Activated CD4-positive, alpha-beta T cell treated with anti-CD3 and anti-CD28 coated beads, Interleukin-2, amount 10 ng/mL, durations not matched to agents 24 days and 14 days (primary cell): ENCODE results near the gene ZNF554. TPM values are rescaled to one million over a fixed set of nuclear protein-coding genes. Genes with fewer than 3 reads are reported as not detected.
"Not testable (repeated sequence)": the region's sequence is repeated elsewhere in the genome, so short reads cannot be mapped to it uniquely, and the experiment has no call there.

Experiments used
- DNase-seq: peaks from one replicate; pipeline ENCODE4 v3.0.0; 2022
- H3K27ac Mint-ChIP-seq: one replicate; pipeline ENCODE4 v1.8.0; 2022; ENCODE audit warnings: mild to moderate bottlenecking, mixed read lengths
- H3K27me3 Mint-ChIP-seq: one replicate; pipeline ENCODE4 v1.8.0; 2022; ENCODE audit warnings: mixed read lengths
- H3K36me3 Mint-ChIP-seq: one replicate; pipeline ENCODE4 v1.8.0; 2022; ENCODE audit warnings: low read depth, mild to moderate bottlenecking, mixed read lengths
- H3K4me1 Mint-ChIP-seq: one replicate; pipeline ENCODE4 v1.8.0; 2021; ENCODE audit warnings: mixed read lengths
- H3K4me3 Mint-ChIP-seq: one replicate; pipeline ENCODE4 v1.8.0; 2022; ENCODE audit warnings: mild to moderate bottlenecking, moderate library complexity, mixed read lengths
- H3K9me3 Mint-ChIP-seq: one replicate; pipeline ENCODE4 v1.8.0; 2021; ENCODE audit warnings: mixed read lengths
- intact Hi-C: fragments of 100-400 bp; cut with micrococcal nuclease; formaldehyde crosslinking; loops from one replicate; pipeline ENCODE4 v1.15.1; 2023
- total RNA-seq: library from RNA; stranded (reverse); gene quantifications from 2 replicates; pipeline ENCODE4 v1.2.3, GENCODE V29; 2022

Gene ZNF554
- total RNA-seq, 1 donor from 2014 or later: 2.1 TPM

DNA sequence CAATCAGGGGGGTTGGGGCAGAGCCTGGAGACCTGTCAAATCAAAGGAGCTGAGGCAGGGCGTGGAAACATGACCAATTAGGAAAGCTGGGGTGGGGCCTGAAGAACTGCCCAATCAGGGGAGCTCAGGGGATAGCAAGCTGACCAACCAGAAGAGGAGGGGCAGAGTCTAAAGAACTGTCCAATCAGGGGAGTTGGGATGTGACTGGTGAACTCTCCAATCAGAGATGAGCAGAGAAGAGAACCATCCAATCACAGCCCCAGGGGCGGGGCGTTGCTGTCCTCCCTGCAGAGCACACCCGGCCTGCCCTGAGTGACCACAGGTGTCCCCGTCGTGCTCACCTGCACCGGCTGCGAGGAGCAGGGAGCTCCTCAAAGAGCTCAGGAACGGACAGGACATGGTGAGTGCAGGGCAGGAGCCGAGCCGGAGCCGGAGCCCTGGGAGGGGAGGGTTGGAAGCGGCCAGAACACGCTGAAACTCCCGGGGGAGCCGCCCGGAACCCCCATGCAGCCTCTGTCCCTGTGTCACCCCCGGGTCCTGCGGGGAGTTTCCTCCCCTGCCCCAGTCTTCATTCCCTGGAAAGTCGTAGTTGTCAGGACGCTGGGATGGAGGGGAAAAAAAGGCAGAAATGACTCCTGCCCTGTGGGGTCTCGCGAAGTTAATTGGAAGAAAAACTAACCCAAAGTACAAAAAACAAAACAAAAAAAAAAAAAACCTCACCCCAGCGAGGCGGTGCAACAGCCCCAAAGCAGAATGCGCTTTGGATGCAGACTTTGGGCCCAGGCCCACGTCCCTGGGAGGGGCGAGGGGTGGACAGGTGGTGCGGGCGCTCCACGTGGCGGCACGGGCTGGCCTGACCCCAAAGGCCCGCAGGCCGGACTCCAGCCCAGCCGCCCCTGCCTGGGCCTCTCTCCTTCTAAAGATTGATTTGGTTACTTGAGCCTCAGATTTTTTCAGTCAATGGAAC, 47.6 kb downstream of the ZNF554 start, which contains the start of gene ZNF556:
ZNF556 (plus strand) TSS at position 311 of the 967 bp plus-strand sequence; CDS start at position 398, 87 bp downstream.
- DNase-seq: no peak
- H3K36me3 Mint-ChIP-seq: no peaks in the 10 kb centered on the region
- intact Hi-C loops: no loop called here

GRCh38 chr19:2869618-2870017, 50.0 kb downstream of the ZNF554 start:
- intact Hi-C loops: no loop called here
- H3K4me3 Mint-ChIP-seq: no peak overlapping the region
- no peaks in the 10 kb centered on the region for H3K4me1 Mint-ChIP-seq
- H3K27ac Mint-ChIP-seq: no peak overlapping the region
- DNase-seq: no peak
- no peaks in the 10 kb centered on the region for H3K36me3 Mint-ChIP-seq
- H3K9me3 Mint-ChIP-seq: peaks cover 8% of the 10 kb centered on the region
- no peaks in the 10 kb centered on the region for H3K27me3 Mint-ChIP-seq

More for the DNA sequence above, 47.6 kb downstream of the ZNF554 start, which contains the start of gene ZNF556:
- Mint-ChIP-seq H3K4me3 (no peak within 1 kb of the TSS), H3K4me1 (no peaks in the 10 kb centered on the region), H3K9me3 (peaks cover 12% of the 10 kb centered on the region), H3K27me3 (no peaks in the 10 kb centered on the region), H3K27ac (no peak within 1 kb of the TSS)

GRCh38 chr19:2872175-2872574, 52.5 kb downstream of the ZNF554 start:
- H3K27ac Mint-ChIP-seq, H3K9me3 Mint-ChIP-seq, DNase-seq, intact Hi-C loops, H3K4me3 Mint-ChIP-seq, H3K4me1 Mint-ChIP-seq, H3K36me3 Mint-ChIP-seq, H3K27me3 Mint-ChIP-seq: not testable (repeated sequence)

DNA sequence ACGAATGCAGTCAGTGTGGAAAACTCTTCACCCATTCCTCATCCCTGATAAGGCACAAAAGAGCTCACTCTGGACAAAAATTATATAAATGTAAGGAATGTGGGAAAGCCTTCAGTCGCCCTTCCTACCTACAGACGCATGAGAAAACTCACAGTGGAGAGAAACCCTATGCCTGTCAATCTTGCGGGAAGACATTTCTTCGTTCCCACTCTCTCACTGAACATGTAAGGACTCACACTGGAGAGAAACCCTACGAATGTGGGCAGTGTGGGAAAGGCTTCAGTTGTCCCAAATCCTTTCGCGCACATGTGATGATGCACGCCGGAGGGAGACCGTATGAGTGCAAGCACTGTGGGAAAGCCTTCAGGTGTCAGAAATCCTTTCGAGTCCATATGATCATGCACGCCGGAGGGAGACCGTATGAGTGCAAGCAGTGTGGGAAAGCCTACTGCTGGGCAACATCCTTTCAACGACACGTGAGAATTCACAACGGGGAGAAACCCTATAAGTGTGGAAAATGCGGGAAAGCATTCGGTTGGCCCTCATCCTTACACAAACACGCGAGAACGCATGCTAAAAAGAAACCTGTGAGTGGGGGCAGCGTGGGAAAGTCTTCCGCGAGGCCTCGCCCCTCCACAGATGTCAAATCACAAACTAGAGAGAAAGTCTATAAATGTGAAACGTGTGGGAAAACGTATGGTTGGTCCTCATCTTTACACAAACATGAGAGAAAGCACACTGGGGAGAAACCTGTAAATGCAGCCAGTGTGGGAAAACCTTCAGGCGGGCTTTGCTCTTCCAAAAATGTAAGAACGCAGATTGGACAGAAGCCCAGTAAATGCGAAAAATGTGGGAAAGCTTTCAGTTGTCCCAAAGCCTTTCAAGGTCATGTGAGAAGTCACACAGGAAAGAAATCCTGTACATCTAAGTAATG, 58.0 kb downstream of the ZNF554 start:
- DNase-seq: no peak
- peaks cover 3% of the 10 kb centered on the region for H3K9me3 Mint-ChIP-seq
- no peak overlapping the region for H3K4me3 Mint-ChIP-seq
- H3K27me3 Mint-ChIP-seq: no peaks in the 10 kb centered on the region
- peaks cover 1% of the 10 kb centered on the region for H3K36me3 Mint-ChIP-seq
- H3K27ac Mint-ChIP-seq: no peak overlapping the region
- intact Hi-C loops: no loop called here
- H3K4me1 Mint-ChIP-seq: no peaks in the 10 kb centered on the region

DNA sequence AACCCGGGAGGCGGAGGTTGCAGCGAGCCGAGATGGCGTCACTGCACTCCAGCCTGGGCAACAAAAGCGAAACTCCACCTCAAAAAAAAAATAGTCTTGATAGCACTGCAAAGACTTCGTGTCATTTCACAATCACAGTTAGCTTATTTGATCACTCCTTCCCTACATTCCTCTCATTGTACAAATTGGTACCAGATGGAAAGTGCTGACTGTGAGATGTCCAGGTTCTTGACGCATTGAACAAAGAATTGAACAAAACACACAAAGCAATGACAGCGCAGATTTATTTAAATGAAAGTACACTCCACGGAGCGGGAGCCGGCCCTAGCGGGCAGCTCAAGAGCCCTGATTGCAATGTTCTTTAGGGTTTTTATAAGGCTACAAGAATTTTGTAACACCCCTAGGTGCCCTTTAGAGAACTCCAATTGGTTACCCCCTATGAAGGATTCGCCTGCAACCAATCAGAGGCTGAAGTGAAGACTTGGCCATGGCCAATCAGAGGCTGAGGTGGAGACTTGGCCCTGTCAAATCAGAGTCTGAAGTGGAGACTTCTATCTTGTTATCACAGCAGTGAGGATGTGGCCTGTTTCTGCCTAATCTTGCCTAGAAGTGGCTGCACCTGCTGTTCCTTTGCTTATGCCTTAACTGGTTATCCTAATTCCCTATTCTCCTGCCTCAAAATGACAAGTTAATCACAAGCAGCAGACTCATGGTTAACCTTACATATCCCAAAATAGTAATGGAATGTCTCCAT, 64.2 kb downstream of the ZNF554 start:
- Mint-ChIP-seq H3K4me1 (no peaks in the 10 kb centered on the region), H3K9me3 (peaks cover 6% of the 10 kb centered on the region), H3K36me3 (peaks cover 1% of the 10 kb centered on the region), H3K4me3 (no peak overlapping the region), H3K27ac (no peak overlapping the region), H3K27me3 (no peaks in the 10 kb centered on the region)
- intact Hi-C loops: no loop called here
- no peak for DNase-seq

DNA sequence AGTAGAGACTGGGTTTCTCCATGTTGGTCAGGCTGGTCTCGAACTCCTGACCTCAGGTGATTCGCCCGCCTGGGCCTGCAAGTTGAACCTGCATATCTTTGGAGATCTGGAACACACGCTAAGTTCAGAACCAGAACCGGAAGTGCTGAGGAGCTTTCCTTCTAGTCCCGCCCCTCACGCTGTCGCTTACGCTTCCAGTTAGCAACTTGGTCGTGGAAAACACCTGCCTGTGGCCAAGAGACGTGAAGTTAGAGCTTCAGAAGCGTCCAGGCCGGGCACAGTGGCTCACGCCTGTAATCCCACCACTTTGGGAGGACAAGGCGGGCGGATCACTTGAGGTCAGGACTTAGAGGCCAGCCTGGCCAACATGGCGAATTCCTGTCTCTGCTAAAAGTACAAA, 66.1 kb downstream of the ZNF554 start:
- intact Hi-C loops: no loop called here
- no peak overlapping the region for H3K27ac Mint-ChIP-seq
- DNase-seq: no peak
- H3K4me1 Mint-ChIP-seq: no peaks in the 10 kb centered on the region
- H3K36me3 Mint-ChIP-seq: no peaks in the 10 kb centered on the region
- peaks cover 3% of the 10 kb centered on the region for H3K9me3 Mint-ChIP-seq
- no peak overlapping the region for H3K4me3 Mint-ChIP-seq
- H3K27me3 Mint-ChIP-seq: no peaks in the 10 kb centered on the region

Other genes with a start within 250 kb of the ZNF554 start
- 0.07 and 0.09 TPM in 2 replicates for gene GNG7, start 117.2 kb upstream of the ZNF554 start, total RNA-seq
- 0.16 TPM in 1 of 2 replicates, not detected in the other for gene DIRAS1, start 98.5 kb upstream of the ZNF554 start, total RNA-seq
- gene SLC39A3, start 79.9 kb upstream of the ZNF554 start, total RNA-seq: 48.8 and 52.2 TPM in 2 replicates
- gene SGTA, start 36.6 kb upstream of the ZNF554 start, total RNA-seq: 73.3 and 76.9 TPM in 2 replicates
- 200 and 207 TPM in 2 replicates for gene THOP1, start 34.4 kb upstream of the ZNF554 start, total RNA-seq
- gene ZNF555, start 21.6 kb downstream of the ZNF554 start, total RNA-seq: 0.90 and 0.98 TPM in 2 replicates
- gene ZNF556, start 47.5 kb downstream of the ZNF554 start, total RNA-seq: not detected in 2 replicates
- gene ZNF57, start 81.1 kb downstream of the ZNF554 start, total RNA-seq: 2.6 and 2.8 TPM in 2 replicates
- 4.8 and 5.8 TPM in 2 replicates for gene ZNF77, start 125.1 kb downstream of the ZNF554 start, total RNA-seq
- 1.1 and 1.3 TPM in 2 replicates for gene TLE6, start 157.7 kb downstream of the ZNF554 start, total RNA-seq
- gene TLE2, start 209.4 kb downstream of the ZNF554 start, total RNA-seq: 1.4 and 2.3 TPM in 2 replicates
- 380 and 392 TPM in 2 replicates for gene TLE5, start 242.6 kb downstream of the ZNF554 start, total RNA-seq